Endothelial cell (in vitro differentiated cells): ENCODE results near the gene MYOZ1. TPM values are rescaled to one million over a fixed set of nuclear protein-coding genes. Genes with fewer than 3 reads are reported as not detected.

ENCODE experiments used
- DNase-seq: peaks from one replicate; pipeline ENCODE4 v3.0.0; 2021; ENCODE audit warnings: low spot score
- H3K27ac Mint-ChIP-seq: one replicate; pipeline ENCODE4 v1.8.0; 2021; ENCODE audit warnings: mixed read lengths, inconsistent platforms; ENCODE audit not compliant: unreplicated experiment
- H3K27me3 Mint-ChIP-seq: one replicate; pipeline ENCODE4 v1.8.0; 2021; ENCODE audit warnings: mild to moderate bottlenecking, moderate library complexity, mixed read lengths, inconsistent platforms; ENCODE audit not compliant: unreplicated experiment
- H3K36me3 Mint-ChIP-seq: one replicate; pipeline ENCODE4 v1.8.0; 2021; ENCODE audit warnings: mild to moderate bottlenecking, low read depth, mixed read lengths, inconsistent platforms; ENCODE audit not compliant: unreplicated experiment
- H3K4me1 Mint-ChIP-seq: one replicate; pipeline ENCODE4 v1.8.0; 2021; ENCODE audit warnings: mild to moderate bottlenecking, mixed read lengths, inconsistent platforms; ENCODE audit not compliant: unreplicated experiment
- H3K4me3 Mint-ChIP-seq: one replicate; pipeline ENCODE4 v1.8.0; 2021; ENCODE audit warnings: mild to moderate bottlenecking, mixed read lengths, inconsistent platforms; ENCODE audit not compliant: unreplicated experiment
- H3K9me3 Mint-ChIP-seq: one replicate; pipeline ENCODE4 v1.8.0; 2021; ENCODE audit warnings: mixed read lengths, inconsistent platforms; ENCODE audit not compliant: unreplicated experiment
- total RNA-seq: library from RNA; stranded (reverse); fragmentation: NEBNext Ultra II Directional; extraction: Animal tissue kit (Norgen Biotek cat#: 25700); gene quantifications from one replicate; pipeline ENCODE4 v1.2.1, GENCODE V29; 2021; ENCODE audit not compliant: unreplicated experiment
- TF ChIP-seq, protein P1 (sequence below): fragments of 200-600 bp; sonication (generic); IDR thresholded peaks from one replicate; pipeline ENCODE4 v1.5.0; 2021; ENCODE audit warnings: antibody characterized with exemption; ENCODE audit not compliant: unreplicated experiment

The MYOZ1 gene
- total RNA-seq, 1 donor from 2014 or later = 4.0 TPM

DNA sequence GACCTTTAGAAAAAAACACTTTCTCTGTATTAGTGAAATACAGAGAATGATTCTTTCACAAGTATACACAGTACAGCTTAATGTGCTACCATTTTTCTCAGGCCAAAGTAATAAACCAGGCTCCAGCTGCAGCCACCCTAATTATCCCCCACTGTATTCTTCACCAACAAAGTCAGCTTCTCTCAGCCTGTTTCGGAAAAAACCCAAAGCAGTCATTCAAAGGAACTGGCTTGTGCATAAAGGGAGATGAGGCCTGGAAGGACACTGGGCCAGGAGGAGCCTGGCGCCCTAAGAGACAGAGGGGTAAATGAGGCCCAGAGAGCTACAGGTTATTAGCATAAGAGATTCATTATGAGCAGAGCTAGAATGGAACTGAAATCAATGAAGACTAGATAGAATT, 59.4 kb downstream of the MYOZ1 start:
- peaks cover 3% of the 10 kb centered on the region for H3K27me3 Mint-ChIP-seq
- peak overlapping the region; percentile 6 for H3K27ac Mint-ChIP-seq
- H3K36me3 Mint-ChIP-seq = peaks cover 26% of the 10 kb centered on the region
- TF ChIP-seq, protein P1, sequence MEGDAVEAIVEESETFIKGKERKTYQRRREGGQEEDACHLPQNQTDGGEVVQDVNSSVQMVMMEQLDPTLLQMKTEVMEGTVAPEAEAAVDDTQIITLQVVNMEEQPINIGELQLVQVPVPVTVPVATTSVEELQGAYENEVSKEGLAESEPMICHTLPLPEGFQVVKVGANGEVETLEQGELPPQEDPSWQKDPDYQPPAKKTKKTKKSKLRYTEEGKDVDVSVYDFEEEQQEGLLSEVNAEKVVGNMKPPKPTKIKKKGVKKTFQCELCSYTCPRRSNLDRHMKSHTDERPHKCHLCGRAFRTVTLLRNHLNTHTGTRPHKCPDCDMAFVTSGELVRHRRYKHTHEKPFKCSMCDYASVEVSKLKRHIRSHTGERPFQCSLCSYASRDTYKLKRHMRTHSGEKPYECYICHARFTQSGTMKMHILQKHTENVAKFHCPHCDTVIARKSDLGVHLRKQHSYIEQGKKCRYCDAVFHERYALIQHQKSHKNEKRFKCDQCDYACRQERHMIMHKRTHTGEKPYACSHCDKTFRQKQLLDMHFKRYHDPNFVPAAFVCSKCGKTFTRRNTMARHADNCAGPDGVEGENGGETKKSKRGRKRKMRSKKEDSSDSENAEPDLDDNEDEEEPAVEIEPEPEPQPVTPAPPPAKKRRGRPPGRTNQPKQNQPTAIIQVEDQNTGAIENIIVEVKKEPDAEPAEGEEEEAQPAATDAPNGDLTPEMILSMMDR = no peak
- peaks cover 41% of the 10 kb centered on the region for H3K4me1 Mint-ChIP-seq
- DNase-seq = no peak
- no peaks in the 10 kb centered on the region for H3K9me3 Mint-ChIP-seq
- H3K4me3 Mint-ChIP-seq = peak overlapping the region; percentile 39

Other genes starting within 250 kb of the MYOZ1 start
- 92.6 TPM for gene ANXA7, start 227.4 kb downstream of the MYOZ1 start, total RNA-seq
- 2.0 TPM for gene MSS51, start 207.9 kb downstream of the MYOZ1 start, total RNA-seq
- gene PPP3CB, start 145.4 kb downstream of the MYOZ1 start, total RNA-seq = 18.5 TPM
- gene USP54, start 50.1 kb downstream of the MYOZ1 start, total RNA-seq = 267 TPM
- gene SYNPO2L, start 14.6 kb upstream of the MYOZ1 start, total RNA-seq = 0.13 TPM
- 8.0 TPM for gene AGAP5, start 56.6 kb upstream of the MYOZ1 start, total RNA-seq
- gene SEC24C, start 102.9 kb upstream of the MYOZ1 start, total RNA-seq = 102 TPM
- gene CHCHD1, start 140.6 kb upstream of the MYOZ1 start, total RNA-seq = 22.5 TPM
- 176 TPM for gene ZSWIM8, start 144.1 kb upstream of the MYOZ1 start, total RNA-seq
- 32.8 TPM for gene NDST2, start 170.1 kb upstream of the MYOZ1 start, total RNA-seq
- gene CAMK2G, start 233.1 kb upstream of the MYOZ1 start, total RNA-seq = 27.7 TPM